Urothelium cell line (cell line): ENCODE results near the gene RINL.
"Not testable (repeated sequence)": the region's sequence is repeated elsewhere in the genome, so short reads cannot be mapped to it uniquely, and the experiment has no call there.

ENCODE experiments used
- DNase-seq: peaks from one replicate; pipeline ENCODE4 v3.0.0; 2011; ENCODE audit warnings: low spot score, mixed read lengths
- FAIRE-seq: peaks from 2 replicates; lab custom pipeline; 2011; peaks lifted over from hg19 to GRCh38; lab: Jason Lieb, UNC

RINL gene

GRCh38 chr19:38836983-38837626 lies 41.0 kb downstream of the RINL start:
- no peak for FAIRE-seq
- no peak for DNase-seq

GRCh38 chr19:38836159-38836982 lies 41.7 kb downstream of the RINL start:
- FAIRE-seq (no peak), DNase-seq (no peak)

- FAIRE-seq, result no peak
- DNase-seq, result no peak
Observed at GRCh38 chr19:38834590-38834989, 43.5 kb downstream of the RINL start.

- FAIRE-seq, result no peak
Observed at GRCh38 chr19:38834104-38834490, 44.0 kb downstream of the RINL start.

GRCh38 chr19:38833092-38833425 lies 45.0 kb downstream of the RINL start:
- DNase-seq (no peak), FAIRE-seq (no peak)

More at GRCh38 chr19:38834104-38834490, 44.0 kb downstream of the RINL start:
- DNase-seq, result no peak

DNA sequence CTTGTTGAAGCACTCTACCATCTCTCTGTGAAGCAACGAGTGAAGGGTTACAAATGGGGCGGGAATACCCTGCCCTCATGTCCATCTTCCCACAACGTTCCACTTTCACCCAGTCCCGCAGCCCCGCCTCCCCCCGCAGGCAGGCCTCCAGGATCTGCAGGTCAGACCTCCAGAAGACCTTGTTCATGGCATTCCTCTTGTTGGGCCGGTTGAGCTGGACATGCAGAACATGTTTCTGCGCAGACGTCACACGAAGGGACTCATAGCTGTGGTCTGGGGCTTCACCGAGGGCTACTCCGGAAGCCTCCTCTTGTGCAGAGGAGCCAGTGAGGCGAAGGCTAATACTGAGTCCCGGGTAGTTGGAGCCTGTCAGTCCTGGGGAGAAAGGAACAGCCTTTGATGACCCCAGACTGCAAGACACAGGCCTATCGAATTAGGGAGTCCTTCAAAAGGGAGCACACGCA lies 46.9 kb downstream of the RINL start:
- DNase-seq (peak; percentile 57), FAIRE-seq (peak; percentile 23)

GRCh38 chr19:38830039-38830733 lies 47.9 kb downstream of the RINL start:
- FAIRE-seq (no peak), DNase-seq (no peak)

DNA sequence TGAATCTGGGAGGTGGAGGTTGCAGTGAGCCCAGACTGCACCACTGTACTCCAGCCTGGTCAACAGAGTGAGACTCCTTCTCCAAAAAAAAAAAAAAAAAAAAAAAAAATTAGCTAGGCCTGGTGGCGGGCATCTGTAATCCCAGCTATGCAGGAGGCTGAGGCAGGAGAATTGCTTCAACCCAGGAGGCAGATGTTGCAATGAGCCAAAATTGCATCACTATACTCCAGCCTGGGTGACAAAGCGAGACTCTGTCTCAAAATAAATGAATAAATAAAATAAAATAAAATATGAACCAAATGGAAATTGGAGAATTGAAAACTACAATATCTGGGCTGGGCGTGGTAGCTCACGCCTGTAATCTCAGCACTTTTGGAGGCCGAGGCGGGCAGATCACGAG lies 48.9 kb downstream of the RINL start:
- not testable (repeated sequence) for DNase-seq, FAIRE-seq

- FAIRE-seq (no peak), DNase-seq (no peak)
Observed at GRCh38 chr19:38826856-38827551, 51.1 kb downstream of the RINL start.

- not testable (repeated sequence) for FAIRE-seq, DNase-seq
Observed at GRCh38 chr19:38825936-38826335, 52.1 kb downstream of the RINL start.

DNA sequence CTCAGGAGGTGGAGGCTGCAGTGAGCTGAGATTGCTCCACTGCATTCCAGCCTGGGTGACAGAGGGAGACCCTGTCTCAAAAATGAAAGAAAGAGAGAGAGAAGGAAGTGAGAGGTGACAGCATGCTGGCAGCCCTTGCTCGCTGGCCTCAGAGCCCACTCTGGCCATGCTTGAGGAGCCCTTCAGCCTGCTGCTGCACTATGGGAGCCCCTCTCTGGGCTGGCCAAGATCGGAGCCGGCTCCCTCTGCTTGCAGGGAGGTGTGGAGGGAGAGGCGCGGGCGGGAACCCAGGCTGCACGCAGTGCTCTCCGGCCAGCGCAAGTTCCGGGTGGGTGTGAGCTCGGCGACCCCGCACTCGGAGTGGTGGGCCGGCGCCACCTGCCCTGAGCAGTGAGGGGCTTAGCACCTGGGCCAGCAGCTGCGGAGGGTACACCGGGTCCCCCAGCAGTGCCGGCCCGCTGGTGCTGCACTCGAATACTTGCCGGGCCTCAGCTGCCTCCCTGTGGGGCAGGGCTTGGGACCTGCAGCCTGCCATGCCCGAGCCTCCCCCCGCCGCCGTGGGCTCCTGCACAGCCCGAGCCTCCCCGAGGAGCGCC lies 56.7 kb downstream of the RINL start:
- DNase-seq, FAIRE-seq: not testable (repeated sequence)

- FAIRE-seq (no peak), DNase-seq (no peak)
Observed at GRCh38 chr19:38819231-38819920, 58.7 kb downstream of the RINL start.
